Measurements from ENCODE around the gene DLEC1.

The DLEC1 gene

DNA sequence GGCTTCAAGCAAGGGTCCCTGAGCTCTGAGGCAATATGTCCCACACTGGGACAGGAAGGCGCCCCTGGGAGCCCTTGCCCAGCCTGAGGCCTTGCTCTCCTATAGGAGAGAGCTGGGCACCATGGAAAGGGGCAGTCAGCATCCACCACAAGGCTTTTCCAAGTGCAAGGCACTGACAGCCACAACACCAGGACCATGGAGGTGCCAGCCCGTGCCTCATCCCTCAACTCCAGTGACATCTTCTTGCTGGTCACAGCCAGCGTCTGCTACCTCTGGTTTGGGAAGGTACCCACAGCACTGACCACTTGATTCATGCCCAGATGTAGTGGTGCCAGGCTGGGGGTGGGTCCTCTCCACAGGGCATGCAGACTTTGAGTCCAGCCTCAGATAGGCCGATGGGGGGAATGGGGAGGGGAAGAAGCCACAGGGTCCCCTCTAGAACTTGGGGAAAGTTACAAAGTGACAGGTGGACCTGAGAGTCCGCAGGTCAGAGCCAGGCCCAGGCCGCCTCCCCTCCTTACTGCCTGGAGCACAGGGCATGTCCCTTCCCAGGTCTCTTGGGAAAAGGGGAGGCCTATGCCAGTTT lies 36.6 kb upstream of the DLEC1 start:
- DNase-seq (ENCODE audit: low read depth in 2 of 2, low spot score in 1 of 2) = no peak

DNA sequence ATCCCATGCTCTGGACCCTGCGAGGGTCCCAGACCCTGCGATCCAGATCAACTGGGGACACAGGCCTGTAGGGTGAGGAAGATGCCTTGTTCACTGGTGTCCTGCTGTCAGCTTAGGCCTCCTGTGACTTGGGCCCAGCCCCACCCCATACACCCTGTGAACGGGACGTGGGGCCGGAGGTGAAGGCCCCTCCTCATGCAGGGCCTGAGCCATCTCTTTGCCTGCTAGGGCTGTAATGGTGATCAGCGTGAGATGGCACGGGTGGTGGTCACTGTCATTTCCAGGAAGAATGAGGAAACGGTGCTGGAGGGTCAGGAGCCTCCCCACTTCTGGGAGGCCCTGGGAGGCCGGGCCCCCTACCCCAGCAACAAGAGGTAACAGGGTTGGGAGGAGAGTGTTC lies 36.1 kb upstream of the DLEC1 start:
- DNase-seq (ENCODE audit: low read depth in 2 of 2, low spot score in 1 of 2) = no peak

DNA sequence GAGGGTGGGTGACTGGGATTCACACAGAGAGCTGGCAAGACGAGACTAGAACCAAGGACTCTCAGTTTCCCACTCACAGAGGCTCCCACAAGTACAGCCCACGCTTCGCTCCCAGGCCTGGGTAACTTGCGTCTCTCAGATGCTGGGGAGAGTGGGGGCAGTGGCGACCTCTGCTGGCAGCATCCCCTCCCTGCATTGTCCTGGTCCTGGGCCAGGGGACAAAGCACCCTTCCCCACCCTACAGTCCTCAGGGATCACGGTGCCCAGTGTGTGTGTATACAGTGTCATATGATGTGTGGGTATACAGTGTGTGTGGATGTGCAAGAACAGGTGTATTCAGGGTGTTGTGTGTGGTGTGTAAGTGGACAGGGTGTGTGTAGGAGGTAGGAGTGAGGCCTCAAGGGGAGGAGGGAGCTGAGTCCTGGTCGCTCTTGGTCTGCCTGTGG lies 35.6 kb upstream of the DLEC1 start:
- no peak for DNase-seq (ENCODE audit: low read depth in 2 of 2, low spot score in 1 of 2)

DNA sequence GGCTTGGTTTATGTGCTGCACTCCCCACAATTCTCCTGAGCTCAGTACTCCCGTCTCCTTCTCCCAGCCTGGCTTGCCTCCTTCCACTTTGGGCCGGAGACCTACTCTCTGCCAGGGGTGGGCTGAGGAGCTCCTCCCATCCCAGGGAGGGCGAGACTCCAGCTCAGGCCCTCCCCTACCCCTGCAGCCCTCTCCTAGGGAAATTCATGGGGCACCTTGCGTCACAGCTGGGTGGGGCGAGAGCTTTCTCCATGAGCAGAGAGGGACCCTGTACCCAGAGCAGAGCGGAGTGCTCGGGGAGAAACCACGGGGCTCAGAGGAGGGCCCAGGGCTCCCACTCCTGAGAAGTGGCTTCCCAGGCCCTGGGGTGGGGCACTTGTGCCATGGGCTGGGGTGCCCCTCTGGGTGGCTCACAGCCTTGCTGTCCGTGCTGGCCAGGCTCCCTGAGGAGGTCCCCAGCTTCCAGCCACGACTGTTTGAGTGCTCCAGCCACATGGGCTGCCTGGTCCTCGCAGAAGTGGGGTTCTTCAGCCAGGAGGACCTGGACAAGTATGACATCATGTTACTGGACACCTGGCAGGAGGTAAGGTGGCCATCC lies 35.1 kb upstream of the DLEC1 start:
- no peak for DNase-seq (ENCODE audit: low read depth in 2 of 2, low spot score in 1 of 2)

DNA sequence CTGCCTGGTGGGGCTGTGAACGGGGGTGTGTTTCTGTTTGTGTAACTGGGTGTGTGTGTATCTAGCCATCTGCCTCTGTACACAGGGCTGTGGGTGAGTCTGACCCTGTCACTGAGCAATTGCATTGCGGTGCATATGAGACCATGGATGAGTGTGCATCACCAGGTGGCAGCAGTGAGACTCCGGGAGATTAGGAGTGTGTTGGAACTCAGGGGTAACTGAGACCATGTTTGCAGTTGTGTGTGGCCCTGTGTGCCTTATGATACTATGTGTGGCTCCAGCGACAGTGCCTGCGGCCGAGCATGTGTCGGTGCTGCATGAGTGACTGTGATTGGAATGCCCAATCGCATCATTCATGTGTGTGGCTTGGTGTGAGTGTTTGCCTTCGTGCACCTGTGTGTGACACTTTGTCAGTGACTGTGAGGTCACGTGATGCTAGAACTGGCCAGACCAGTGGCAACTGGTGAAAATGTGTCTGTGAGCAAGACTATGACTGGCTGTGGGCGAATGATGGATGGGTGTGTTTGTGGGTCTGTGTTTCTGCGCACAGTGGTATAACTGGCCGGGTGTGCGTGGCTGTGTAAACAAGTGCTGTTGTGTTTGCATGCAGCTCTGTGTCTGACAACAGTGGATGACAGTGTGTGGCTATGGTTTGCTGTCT lies 34.5 kb upstream of the DLEC1 start:
- DNase-seq (ENCODE audit: low read depth in 2 of 2, low spot score in 1 of 2) = no peak

DNA sequence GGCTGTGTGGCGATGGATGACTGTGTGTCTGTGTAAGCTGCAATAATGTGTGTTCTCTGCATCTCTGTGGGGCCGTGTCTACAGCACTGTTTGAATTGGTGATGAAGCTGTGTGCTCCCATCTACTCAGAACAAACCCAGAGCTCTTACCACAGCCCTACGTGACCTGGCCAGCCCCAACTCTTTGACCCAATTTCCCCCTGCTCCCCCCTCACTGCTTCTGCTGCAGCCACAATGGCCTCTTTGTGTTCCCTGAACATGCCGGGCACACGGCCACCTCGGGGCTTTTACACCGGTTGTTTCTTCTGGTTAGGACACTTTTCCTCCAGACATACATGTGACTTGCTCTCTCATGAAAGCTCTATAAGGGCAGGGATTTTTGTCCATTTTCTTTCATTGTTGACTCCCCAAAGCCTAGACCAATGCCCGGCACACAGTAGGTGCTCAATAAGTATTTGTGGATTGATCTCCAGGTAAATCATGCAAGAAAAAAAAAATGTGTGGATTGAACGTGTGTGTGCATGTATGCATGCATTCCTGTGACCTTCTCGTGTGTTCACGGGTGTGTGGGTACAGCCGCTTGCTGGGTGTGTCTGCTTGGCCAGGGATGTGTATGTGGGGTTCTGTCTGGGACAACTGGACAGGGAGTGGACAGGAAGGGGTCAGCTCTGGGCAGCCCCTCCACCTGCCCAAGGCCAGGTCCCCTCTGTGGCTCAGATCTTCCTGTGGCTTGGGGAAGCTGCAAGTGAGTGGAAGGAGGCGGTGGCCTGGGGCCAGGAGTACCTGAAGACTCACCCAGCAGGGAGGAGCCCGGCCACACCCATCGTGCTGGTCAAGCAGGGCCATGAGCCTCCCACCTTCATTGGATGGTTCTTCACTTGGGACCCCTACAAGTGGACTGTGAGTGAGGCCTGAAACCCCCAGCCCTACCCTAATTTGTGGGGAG lies 33.7 kb upstream of the DLEC1 start:
- DNase-seq (ENCODE audit: low read depth in 2 of 2, low spot score in 1 of 2) = no peak

DNA sequence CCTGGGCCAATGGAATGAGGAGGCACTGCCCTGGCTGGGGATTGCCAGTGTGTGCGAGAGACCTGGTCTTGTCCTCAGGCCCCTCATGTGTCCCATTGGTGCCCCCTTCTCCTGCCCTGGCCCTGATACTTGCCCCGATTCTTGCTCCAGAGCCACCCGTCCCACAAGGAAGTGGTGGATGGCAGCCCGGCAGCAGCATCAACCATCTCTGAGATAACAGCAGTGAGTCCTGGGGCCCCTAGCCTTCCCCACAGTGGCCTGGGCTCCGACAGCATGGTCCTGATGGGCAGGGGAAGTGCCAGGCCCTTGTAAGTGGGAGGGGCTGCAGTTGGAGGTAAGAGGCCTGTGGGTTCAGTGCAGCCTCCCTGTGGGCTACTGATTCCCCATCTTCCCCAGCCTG lies 33.0 kb upstream of the DLEC1 start:
- no peak for DNase-seq (ENCODE audit: low read depth in 2 of 2, low spot score in 1 of 2)

DNA sequence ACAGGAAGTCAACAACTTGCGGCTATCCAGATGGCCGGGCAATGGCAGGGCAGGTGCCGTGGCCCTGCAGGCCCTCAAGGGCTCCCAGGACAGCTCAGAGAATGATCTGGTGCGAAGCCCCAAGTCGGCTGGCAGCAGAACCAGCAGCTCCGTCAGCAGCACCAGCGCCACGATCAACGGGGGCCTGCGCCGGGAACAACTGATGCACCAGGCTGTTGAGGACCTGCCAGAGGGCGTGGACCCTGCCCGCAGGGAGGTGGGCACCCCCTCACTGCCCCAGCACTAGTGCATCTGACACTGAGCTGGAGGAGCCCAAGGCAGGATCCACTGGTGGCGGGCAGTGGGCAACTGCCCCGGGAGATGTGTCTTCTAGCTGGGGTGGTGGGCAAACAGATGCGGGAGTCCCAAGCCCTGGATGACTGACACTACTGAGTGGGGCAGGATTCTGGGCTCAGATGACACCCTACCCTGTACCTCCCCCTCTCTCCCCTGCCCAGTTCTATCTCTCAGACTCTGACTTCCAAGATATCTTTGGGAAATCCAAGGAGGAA lies 32.5 kb upstream of the DLEC1 start:
- no peak for DNase-seq (ENCODE audit: low read depth in 2 of 2, low spot score in 1 of 2)

DNA sequence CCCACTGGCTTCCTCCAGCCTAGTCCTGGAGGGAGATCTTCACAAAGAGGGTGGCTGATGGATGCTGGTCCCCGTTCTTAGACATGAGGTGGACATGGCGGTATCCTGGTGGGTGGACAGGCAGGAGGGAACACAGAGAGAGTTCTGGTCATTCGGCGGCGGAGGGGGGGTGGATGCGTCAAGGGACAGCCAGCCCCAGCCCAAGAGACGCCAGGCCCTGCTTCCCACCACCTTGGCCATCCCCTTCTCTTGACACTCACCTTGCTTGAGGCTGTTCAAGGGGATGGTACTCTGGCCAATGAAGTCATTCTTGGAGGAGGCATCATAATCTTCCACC lies 31.3 kb upstream of the DLEC1 start:
- no peak for DNase-seq (ENCODE audit: low read depth in 2 of 2, low spot score in 1 of 2)

DNA sequence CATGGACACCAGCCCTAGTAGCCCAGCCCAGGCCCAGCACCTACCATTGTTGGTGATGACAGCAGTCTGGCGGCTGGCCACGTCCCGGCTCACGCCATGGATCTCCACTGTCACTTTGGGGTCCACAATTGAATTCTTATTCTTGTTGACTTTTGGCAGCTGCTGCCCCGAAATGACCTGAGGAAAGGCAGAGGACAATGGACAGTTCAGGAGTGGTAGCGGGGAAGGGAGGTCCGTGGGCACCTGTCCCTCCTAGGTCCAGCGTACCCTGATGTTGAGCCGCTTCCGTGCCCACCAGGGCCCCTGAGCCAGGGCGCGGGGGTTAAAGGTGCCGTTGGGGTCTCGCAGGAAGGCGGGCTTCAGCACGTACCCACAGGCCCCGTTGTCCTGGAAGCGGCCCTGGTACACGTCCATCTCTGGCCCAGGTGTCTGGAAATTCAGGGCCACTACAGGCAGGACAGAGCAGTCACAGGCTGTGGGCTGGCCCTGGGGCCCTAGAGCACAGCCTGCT lies 30.8 kb upstream of the DLEC1 start:
- DNase-seq (ENCODE audit: low read depth in 2 of 2, low spot score in 1 of 2) = no peak

DNA sequence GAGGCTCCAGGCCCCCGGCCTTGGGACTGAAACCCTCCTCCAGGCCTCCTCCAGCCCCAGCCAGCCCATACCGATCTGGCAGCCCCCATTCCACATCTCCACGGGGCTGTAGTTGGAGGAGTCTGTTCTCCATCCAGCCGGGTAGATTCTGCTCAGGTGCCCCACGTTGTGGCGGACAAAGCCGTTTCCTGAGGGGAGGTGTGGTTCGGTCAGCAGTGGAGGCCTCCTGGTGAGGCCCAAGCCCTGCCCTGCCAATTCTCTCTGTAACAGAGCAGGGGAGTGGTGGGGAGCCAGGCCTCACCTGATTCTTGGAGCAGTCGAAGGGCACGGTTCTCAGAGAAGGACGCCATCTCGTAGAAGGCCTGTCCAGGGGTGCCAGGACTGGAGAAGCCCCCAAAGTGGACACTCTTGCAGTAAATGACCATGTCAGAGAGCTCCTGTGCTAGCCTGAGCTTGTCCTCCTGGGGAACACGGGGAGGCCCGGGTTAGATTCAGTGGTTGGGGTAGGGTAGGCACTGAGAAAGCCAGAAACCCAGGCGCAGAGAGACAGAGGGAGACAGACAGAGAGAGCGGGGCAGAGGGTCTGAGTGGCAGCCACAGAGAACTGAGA lies 29.9 kb upstream of the DLEC1 start:
- no peak for DNase-seq (ENCODE audit: low read depth in 2 of 2, low spot score in 1 of 2)

DNA sequence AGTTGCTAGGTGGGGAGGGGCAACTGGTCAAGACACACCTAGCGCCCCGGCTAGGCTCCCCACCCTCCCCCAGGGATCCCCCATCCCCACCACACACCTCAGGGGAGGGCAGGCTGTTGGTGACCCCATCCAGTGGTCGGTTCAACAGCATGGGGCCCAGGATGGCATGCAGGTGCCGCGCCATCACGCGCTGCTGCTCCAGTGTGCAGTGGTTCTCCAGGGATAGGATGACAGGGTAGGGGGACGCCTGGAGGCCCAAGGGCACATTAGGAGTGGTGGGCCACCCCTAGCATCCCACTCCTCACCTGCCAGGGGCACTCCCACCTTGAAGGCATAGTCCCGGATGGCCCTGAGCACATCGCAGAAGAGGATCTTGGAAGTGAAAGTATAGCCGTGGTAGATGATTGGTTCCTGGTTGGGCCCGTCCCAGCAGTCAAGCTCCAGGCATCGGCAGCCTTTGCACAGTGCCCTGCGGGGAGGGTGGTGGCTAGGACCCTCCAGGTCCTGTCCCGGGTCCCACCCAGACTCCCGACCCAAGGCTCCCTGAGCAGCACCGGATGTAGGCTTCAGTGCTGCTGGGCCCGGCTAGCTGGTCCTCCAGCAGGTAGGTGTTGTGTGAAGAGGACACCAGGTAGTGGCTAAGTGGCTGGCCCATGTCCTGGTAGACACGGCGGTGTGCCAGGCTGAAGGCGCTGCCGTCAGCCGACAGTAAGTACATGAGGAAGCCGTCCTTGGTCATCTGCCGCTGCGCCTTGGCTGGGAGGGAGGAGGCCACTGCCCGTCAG lies 29.0 kb upstream of the DLEC1 start:
- DNase-seq (ENCODE audit: low read depth in 2 of 2, low spot score in 1 of 2) = no peak

DNA sequence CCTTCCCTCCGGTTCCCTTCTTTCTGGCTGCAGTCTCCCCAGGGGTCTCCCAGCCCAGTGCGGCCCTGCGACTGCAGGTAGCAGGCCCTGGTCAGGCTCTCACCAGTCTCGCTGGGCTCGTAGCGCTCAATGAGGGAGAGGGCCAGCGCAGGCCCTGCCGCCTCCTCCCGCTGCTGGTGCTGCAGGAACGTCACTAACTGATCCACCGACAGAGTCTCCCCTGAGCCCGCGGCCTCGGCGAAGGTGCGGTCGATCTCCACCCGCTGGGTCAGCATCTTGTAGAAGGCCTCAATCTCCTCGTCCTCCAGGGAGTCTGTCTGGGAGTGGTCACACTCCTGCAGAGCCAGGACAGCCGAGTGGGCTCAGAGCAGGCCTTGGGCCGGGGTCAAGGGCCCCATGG lies 27.9 kb upstream of the DLEC1 start:
- no peak for DNase-seq (ENCODE audit: low read depth in 2 of 2, low spot score in 1 of 2)

DNA sequence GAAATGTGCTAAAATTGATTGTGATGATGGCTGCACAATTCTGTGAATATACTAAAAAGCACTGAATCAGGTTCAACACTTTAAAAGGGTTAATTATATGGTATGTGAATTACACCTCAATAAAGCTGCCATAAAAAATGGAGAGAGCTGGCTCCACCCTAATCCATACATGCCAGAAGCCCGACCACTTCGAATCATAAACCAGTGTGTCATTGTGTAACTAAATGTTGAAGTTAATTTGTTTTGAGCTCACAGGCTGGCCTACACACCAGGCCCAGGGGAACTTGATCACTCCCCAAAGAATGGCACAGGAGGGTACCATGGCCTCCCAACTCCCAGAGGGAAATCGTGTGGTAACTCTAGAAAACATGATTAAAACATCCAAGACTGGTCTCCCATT lies 23.5 kb upstream of the DLEC1 start:
- DNase-seq (ENCODE audit: low read depth in 2 of 2, low spot score in 1 of 2) = no peak

DNA sequence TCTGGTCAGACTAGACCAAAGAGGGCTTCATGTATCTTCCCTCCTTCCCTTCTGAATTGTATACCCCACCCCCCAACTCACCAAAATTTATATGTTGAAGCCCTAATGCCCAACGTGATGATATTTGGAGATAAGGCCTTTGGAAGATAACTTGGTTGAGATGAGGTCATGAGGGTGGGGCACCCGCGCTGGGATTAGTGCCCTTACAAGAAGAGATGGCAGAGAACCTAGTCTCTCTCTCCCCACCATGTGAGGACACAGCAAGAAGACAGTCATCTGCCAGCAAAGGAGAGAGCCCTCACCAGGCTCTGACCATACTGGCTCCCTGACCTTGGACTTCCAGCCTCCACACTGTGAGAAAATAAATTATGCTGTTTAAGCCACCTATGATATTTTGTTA lies 23.0 kb upstream of the DLEC1 start:
- no peak for DNase-seq (ENCODE audit: low read depth in 2 of 2, low spot score in 1 of 2)

DNA sequence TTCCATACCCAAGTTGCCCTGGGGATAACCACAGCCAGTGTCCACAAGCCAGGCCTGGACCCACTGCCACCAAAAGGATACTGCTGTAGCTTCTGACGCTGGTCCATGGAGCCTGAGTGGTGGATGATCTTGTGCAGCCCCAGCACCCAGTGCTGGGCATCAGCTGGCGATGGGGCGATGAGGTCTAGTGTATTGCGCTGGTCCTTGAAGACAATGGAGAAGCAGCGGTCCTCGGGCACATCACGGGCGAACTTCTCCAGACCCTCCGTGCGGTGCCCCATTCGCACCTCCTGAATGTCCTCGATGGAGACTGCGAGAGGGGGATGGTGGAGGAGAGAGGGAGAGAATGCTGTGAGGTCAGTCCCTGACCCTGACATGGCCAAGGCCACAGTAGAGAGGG lies 22.6 kb upstream of the DLEC1 start:
- no peak for DNase-seq (ENCODE audit: low read depth in 2 of 2, low spot score in 1 of 2)

DNA sequence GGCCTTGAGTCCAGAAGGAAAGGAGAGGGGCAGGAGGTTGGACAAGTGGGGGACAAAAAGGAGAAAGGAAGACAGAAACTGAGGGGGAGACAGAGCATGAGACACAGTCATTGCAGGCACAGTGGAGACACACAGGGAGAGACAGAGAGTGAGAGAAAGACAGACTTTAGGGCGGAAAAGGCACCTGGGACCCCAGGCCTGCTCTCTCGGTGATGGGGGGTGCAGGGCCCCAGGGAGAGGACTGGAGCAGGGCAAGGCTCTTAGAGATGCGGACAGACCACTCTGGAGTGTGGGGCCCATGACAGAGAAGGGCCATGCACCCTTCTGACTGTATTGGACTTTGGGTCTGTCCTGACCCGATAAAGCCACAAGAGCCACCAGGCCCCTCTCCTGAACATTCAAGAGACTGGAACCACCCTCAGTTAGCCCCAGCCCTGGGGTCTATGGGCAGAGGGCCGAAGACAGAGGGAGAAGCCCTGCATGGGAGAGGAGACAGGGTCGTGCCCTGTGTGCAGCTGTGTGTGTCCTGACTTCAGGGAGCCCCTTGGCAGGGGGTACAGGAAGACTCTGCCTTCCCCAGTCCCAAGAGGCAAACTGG lies 22.1 kb upstream of the DLEC1 start:
- DNase-seq (ENCODE audit: low read depth in 2 of 2, low spot score in 1 of 2) = no peak

DNA sequence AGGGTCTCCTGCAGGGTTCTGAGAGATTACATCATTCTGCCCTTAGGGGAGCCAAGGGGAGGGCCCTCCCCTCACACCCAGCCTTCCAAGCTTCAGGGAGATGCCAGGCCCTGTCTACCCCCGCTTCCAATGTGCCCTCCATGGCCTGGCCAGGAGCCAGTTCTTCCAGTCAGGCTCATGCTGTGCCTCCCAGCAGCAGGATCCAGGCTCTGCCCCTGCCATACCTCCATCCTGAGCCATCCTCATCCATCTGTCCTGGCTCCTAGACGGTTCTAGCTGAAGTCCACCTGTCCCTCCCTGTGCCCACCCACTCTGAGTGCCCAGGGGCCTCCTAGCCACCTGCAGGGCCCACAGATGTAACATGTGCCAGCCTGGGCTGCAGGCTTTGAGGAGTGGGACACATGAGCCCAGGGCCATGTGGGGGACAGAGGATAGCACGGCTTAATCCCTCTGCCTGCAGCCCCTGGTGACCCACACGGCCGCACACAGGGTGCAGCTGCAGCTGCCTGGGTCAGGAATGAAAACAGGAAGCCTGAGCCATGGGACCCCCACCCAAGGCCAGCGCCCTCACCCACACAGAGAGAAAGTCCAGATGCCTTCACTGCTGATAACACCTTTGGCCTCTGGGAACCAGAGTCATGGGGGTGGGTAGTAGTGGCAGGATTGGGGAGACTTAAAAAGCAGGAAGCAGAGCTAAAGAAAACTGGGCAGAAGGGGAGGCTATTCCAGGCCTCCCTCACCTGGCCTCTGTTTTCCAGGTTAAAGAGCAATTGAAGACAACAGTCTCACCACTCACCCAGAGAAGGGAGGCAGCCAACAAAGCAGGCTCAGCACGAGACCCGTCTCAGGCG lies 21.3 kb upstream of the DLEC1 start:
- no peak for DNase-seq (ENCODE audit: low read depth in 2 of 2, low spot score in 1 of 2)

All from stimulated activated CD8-positive, alpha-beta memory T cell treated with anti-CD3 and anti-CD28 coated beads, Interleukin-4, amount 100 ng/mL, for 4 hours (primary cell).